Measurements from ENCODE around the gene IQCF5.
"Not testable (repeated sequence)": the region's sequence is repeated elsewhere in the genome, so short reads cannot be mapped to it uniquely, and the experiment has no call there.

IQCF5 gene

GRCh38 chr3:51862886-51863285 lies 12.5 kb downstream of the IQCF5 start:
- no peak for DNase-seq

- DNase-seq, result no peak
Observed at GRCh38 chr3:51860703-51861665, 14.4 kb downstream of the IQCF5 start, which contains the start of gene IQCF2. Gene IQCF2, plus strand, starts transcription at chr3:51861615. Its CDS starts 52 bp downstream, at chr3:51861667.

GRCh38 chr3:51855411-51855810 lies 20.0 kb downstream of the IQCF5 start:
- DNase-seq, result not testable (repeated sequence)

- no peak for DNase-seq
Observed at GRCh38 chr3:51845129-51845528, 30.3 kb downstream of the IQCF5 start.

- DNase-seq, result no peak
Observed at GRCh38 chr3:51836606-51837005, 38.8 kb downstream of the IQCF5 start.

GRCh38 chr3:51830836-51831385 lies 44.5 kb downstream of the IQCF5 start:
- DNase-seq, result no peak

GRCh38 chr3:51830345-51830744 lies 45.1 kb downstream of the IQCF5 start:
- no peak for DNase-seq

GRCh38 chr3:51828297-51828696 lies 47.1 kb downstream of the IQCF5 start:
- no peak for DNase-seq

All from NCI-H187 (cell line).